Esophagus (tissue), 2 donors: ENCODE data around the gene TH. TPM values are rescaled to one million over a fixed set of nuclear protein-coding genes. Genes with fewer than 3 reads are reported as not detected.

Source experiments
- H3K27ac ChIP-seq, 2 donors: one replicate each; pipeline ENCODE4 v1.5.1; 2013; ENCODE audit warnings: low read depth in 2 of 2, mild to moderate bottlenecking in 2 of 2, inconsistent platforms in 1 of 2, low read length in 1 of 2, moderate library complexity in 1 of 2
- H3K27me3 ChIP-seq, 2 donors: one replicate each; pipeline ENCODE4 v1.6.1; 2013; ENCODE audit warnings: low read length in 2 of 2, control low read depth in 1 of 2, mild to moderate bottlenecking in 1 of 2; ENCODE audit not compliant: insufficient read depth in 2 of 2, control insufficient read depth in 1 of 2
- H3K36me3 ChIP-seq, 2 donors: one replicate each; pipeline ENCODE4 v1.6.1; 2013; ENCODE audit warnings: low read length in 1 of 2; ENCODE audit not compliant: control insufficient read depth in 2 of 2, insufficient read depth in 2 of 2
- H3K4me1 ChIP-seq, 2 donors: one replicate each; pipeline ENCODE4 v1.6.1; 2013; ENCODE audit warnings: low read length in 1 of 2; ENCODE audit not compliant: control insufficient read depth in 2 of 2, insufficient read depth in 2 of 2
- H3K4me3 ChIP-seq, 2 donors: one replicate each; pipeline ENCODE4 v1.5.1; 2013; ENCODE audit warnings: low read length in 2 of 2, mild to moderate bottlenecking in 2 of 2, low read depth in 1 of 2, moderate library complexity in 1 of 2
- H3K9me3 ChIP-seq, 2 donors: one replicate each; pipeline ENCODE4 v1.6.1; 2013; ENCODE audit warnings: mild to moderate bottlenecking in 2 of 2, low read depth in 1 of 2, low read length in 1 of 2, moderate library complexity in 1 of 2; ENCODE audit not compliant: control insufficient read depth in 2 of 2, insufficient read depth in 1 of 2
- WGBS, 2 donors: extraction: QIAGEN DNeasy Blood & Tissue Kit; methylation state at CpG; one replicate each; pipeline ENCODE4 v1.1.7; 2013; 5-methylcytosine and 5-hydroxymethylcytosine counted together
- polyA plus RNA-seq, 2 donors: library from polyadenylated mRNA; stranded (reverse); fragments of 200-250 nt; gene quantifications; one replicate each; pipeline ENCODE4 v1.2.3, GENCODE V29; 2013
- donor health status: healthy with polysubstance abuse.
- donor health status: Bipolar disorder and iron deficiency.

TH gene
- polyA plus RNA-seq, 2 donors, result 0.24 to 1.7 TPM

DNA sequence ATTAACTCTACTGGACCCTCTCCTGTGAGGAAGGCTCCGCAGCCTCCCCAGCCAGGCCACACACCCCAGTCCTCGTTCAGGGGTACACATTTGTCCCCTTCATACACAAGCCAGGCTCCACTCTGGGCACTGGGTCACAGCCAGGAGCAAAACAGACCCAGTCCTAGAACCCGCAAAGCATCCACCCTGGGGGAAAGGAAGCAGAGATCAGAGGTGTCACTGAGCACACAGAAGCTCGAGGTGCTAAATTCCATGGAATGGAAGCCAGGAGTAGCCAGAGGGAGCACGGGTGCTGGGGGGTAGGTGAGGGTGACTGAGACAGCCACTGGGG is 43.6 kb upstream of the TH start:
- Histone ChIP-seq H3K4me3 (no peak overlapping the region), H3K4me1 (peaks cover 0 to 12% of the 10 kb centered on the region in 2 donors), H3K36me3 (no peaks in the 10 kb centered on the region), H3K27ac (no peak overlapping the region), H3K27me3 (no peaks in the 10 kb centered on the region), H3K9me3 (no peaks in the 10 kb centered on the region)
- WGBS, 2 donors, result 82% methylated on average over 5 of the region's 5 CpGs

DNA sequence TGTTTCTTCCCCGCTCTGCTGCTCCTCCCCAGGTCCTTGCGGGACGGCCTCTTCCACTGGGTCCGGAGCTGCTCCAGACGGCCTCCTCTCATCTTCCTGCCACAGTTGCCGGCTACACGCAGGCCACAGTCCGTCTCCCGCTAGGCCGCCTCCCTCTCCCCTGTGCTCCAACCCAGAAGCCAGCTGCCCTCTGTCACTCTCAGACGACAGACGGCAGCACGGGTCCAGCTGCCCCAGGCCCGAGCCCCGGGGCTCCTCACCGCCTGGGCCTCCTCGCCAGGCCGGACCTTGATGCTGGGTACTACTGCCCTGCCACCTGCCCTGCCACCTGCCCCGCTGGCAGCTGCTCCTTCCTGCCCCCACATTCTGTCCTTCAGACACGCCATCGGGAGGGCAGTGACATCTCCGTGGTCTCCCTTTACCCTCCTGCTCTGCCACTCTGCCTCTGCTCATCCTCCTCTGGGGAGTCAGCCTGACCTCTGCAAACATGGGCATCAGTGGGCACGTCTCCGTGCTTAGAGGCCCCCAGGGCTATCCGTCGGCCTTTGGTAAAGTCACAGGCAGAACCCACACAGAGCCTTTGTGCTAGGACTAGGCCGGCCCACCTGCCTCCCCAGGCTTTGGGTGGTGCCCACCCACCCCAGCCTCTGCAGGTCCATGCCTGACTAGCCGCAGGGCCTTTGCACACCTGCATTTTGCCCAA is 43.1 kb upstream of the TH start:
- Histone ChIP-seq H3K9me3 (no peaks in the 10 kb centered on the region), H3K4me1 (peaks cover 0 to 12% of the 10 kb centered on the region in 2 donors), H3K27me3 (no peaks in the 10 kb centered on the region), H3K4me3 (no peak overlapping the region), H3K36me3 (no peaks in the 10 kb centered on the region), H3K27ac (no peak overlapping the region)
- WGBS, 2 donors, result 85% methylated on average over 28 of the region's 28 CpGs

DNA sequence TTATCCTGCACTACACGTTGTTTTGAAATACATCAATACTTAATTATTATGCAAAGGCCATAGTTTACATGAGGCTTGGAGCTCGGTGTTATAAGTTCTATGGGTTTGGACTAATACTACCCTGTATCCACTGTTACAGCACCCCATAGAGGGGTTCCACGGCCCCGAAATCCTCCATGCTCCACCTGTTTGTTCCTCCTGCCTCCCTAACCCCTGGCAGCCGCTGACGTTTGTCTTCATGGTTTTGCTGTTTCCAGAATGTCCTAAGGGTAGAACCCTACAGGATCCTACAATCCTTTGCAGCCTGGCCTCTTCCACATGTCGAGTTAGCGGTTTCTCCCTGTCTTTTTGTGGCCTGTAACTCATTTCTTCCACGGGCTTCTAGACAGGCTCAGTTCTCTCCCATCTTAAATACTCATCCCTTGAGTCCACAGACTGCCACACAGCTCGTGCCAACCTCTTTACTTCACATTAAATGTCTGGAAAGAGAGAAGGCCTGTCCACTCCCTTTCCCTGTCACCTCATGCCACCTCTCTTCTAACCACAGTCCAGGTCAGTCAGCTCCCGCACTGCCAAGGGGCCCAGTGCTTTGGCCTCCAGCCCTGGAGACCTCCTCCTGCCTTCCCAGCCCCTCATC is 42.4 kb upstream of the TH start:
- Histone ChIP-seq H3K27me3 (no peaks in the 10 kb centered on the region), H3K9me3 (no peaks in the 10 kb centered on the region), H3K4me1 (peaks cover 0 to 13% of the 10 kb centered on the region in 2 donors), H3K27ac (no peak overlapping the region), H3K4me3 (no peak overlapping the region), H3K36me3 (no peaks in the 10 kb centered on the region)
- 69 to 74% methylated on average over 11 of the region's 11 CpGs for WGBS, 2 donors

DNA sequence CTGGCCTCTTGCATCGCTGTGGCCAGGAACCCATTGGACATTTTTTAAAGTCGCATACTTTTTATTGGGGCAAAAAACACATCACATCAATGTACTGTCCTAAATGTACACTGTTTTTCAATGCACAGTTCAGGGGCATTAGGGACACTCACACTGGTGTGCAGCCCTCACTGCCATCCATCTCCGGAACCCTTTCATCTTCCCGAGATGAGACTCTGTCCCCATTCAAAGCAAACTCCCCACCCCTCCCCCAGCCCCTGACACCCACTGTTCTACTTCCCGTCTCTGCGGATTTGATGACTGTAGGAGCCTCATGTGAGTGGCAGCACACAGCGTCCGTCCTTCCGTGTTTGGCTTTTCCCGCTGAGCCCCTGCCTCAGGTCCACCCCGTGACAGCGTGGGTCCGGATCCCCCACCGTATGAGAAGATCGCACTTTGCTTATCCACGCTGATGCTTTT is 41.8 kb upstream of the TH start:
- H3K27me3 ChIP-seq, result no peaks in the 10 kb centered on the region
- no peaks in the 10 kb centered on the region for H3K9me3 ChIP-seq
- 68 to 72% methylated on average over 16 of the region's 16 CpGs for WGBS, 2 donors
- H3K27ac ChIP-seq, result no peak overlapping the region
- H3K4me1 ChIP-seq, result peaks cover 0 to 18% of the 10 kb centered on the region in 2 donors
- no peak overlapping the region for H3K4me3 ChIP-seq
- H3K36me3 ChIP-seq, result no peaks in the 10 kb centered on the region

DNA sequence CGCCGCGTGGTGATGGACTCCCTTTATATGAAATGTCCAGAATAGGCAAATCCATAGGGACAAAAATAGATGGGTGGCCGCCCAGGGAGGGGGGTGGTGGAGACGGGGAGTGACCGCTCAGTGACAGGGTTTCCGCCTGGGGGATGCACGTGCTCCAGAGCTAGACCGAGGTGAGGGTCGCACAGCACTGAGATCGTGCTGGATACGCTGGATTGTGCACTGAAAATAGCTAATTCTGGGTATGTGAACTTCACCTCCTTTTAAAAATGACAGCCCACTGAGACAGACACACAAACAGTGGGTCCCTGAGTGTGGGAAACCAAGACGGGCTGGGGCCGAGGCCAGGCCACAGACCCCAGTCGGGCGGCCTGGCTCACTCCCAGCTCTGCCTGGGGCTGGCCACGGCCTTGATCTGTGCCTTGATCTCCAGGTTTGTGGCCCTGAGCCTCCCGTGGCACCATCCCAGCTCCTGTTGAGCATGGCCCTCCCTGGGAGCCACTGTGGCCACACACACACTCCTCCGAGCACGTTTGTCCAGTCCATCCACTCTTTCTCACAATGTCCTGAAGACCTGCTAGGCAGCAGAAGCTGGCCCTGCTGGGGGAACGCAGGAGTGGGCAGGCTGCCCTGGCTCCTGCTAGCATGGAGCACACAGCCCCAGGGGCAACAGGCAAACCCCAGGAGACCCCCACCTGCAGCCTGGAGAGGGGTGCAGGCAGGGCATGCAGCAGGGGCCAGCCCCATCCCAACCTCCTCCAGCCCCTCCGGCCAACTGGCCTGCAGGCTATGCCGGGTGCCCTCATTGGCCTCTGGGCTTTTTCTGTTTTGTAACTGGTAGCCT is 41.0 kb upstream of the TH start:
- no peaks in the 10 kb centered on the region for H3K27me3 ChIP-seq
- no peaks in the 10 kb centered on the region for H3K36me3 ChIP-seq
- H3K4me1 ChIP-seq, result peaks cover 0 to 20% of the 10 kb centered on the region in 2 donors
- 76% methylated on average over 22 to 23 of the region's 23 CpGs for WGBS, 2 donors
- H3K4me3 ChIP-seq, result no peak overlapping the region
- no peak overlapping the region for H3K27ac ChIP-seq
- peaks cover 0 to 3% of the 10 kb centered on the region in 2 donors for H3K9me3 ChIP-seq

DNA sequence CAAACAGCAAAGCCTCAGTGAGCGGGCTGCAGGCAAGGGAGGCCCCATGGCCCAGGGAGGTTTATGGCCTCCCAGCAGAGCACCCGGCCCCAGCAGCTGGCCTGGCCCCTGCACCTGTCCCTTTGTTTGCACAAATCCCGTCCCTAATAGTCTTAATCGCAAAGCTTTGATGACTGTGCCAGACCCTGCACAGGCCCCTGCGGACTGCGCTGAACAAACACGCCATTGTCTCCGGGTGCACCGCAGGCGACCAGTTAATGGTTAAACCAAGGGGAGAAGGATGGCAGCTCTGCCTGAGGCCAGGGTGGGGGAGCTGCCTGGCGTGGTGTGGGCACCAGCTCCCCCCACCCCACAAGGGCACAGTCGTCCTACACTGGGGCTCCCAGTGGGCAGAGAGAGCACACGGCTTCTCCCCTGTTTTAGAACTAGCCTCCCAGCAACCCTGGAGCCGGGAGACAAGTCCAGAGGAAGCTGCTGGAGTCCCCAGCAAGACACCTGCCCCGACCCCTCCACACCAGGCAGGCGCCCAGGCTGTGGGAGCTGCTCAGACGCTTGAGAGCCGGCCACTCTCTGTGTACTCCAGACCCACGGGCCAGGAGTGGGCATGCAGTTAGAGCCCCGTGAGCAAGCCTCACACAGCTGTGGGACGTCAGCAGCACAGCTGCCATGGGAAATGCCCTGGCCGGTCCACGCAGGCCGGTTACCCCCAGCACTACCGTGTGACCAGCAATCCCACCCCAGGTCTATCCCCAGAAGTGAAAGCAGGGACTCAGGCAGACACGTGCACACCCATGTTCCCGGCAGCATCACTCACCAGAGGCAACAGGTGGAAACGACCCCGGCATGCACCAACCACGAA is 39.7 kb upstream of the TH start:
- WGBS, 2 donors, result 55 to 62% methylated on average over 30 of the region's 30 CpGs
- H3K4me3 ChIP-seq, result no peak overlapping the region
- peaks cover 0 to 9% of the 10 kb centered on the region in 2 donors for H3K4me1 ChIP-seq
- H3K36me3 ChIP-seq, result no peaks in the 10 kb centered on the region
- H3K27me3 ChIP-seq, result no peaks in the 10 kb centered on the region
- no peak overlapping the region for H3K27ac ChIP-seq
- H3K9me3 ChIP-seq, result peaks cover 0 to 7% of the 10 kb centered on the region in 2 donors

DNA sequence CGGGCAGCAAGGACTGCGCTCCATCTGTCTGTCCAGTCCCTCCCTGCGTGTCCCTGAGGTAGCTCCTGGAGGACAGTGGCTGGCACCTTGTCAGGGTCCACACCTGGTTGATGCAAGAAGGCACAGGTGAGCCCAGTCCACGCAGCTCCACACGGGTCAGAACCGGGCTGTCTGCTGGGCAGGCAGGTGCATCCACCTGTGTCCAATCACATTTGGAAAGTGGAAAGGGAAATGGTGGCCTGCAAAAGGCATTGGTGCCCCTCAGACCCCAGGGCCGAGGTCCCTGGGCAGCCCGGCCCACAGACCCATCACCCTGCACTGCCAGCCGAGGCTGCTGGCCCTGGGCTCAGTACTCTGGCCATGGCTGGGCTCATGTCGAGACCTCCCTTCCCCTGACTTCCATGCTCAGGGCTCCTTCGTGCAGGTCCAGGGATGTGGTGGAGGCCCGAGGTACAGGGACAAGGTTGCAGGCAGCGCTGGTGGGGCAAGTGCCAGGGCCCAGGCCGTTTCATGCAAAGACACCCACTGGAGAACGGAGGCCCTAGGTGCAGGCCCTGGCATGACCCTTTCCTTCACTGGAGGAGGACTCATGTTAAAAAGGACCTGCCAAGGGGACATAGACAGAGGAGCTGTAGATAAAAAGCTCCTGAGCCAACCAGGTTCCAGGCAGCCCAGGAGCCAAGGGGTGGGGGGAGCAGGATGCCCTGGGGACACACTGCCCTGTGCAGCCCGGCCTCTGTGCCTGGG is 38.9 kb upstream of the TH start:
- peaks cover 0 to 9% of the 10 kb centered on the region in 2 donors for H3K4me1 ChIP-seq
- peaks cover 0 to 7% of the 10 kb centered on the region in 2 donors for H3K9me3 ChIP-seq
- 62 to 72% methylated on average over 16 of the region's 16 CpGs for WGBS, 2 donors
- H3K27ac ChIP-seq, result no peak overlapping the region
- H3K4me3 ChIP-seq, result no peak overlapping the region
- no peaks in the 10 kb centered on the region for H3K36me3 ChIP-seq
- H3K27me3 ChIP-seq, result no peaks in the 10 kb centered on the region

DNA sequence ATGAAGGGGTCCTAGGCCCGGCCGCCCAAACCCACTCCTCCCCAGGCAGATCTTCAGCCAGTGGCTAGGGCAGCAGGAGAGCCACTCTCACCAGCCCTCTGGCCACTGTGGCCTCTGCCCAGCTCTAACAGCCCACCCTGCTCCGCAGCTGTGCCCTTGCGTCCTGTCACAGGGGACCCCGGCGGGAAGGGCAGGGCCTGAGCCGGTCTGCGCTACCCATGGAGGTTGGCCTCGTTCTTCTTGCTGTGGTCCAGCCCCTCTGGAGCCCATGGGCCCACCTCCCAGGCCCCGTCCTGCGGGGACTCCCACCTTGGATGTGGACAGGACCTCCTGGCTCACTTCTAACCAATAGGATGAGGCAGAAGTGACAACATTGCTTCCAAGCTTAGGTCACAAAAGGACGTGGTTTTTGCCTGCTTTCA is 38.3 kb upstream of the TH start:
- 78 to 85% methylated on average over 12 of the region's 12 CpGs for WGBS, 2 donors

More for the DNA sequence above, 38.3 kb upstream of the TH start:
- no peak overlapping the region for H3K4me3 ChIP-seq
- peaks cover 0 to 7% of the 10 kb centered on the region in 2 donors for H3K9me3 ChIP-seq
- no peak overlapping the region for H3K27ac ChIP-seq
- H3K36me3 ChIP-seq, result no peaks in the 10 kb centered on the region
- H3K4me1 ChIP-seq, result peaks cover 0 to 9% of the 10 kb centered on the region in 2 donors
- no peaks in the 10 kb centered on the region for H3K27me3 ChIP-seq
